Stomach smooth muscle (tissue), 2 donors: ENCODE measurements around the gene IL17REL.

Source experiments
- H3K27ac ChIP-seq: one replicate; pipeline ENCODE4 v1.7.0; 2013; ENCODE audit warnings: mild to moderate bottlenecking, low read length, inconsistent platforms
- H3K27me3 ChIP-seq, 2 donors: one replicate each; pipeline ENCODE4 v1.7.0; 2013; ENCODE audit warnings: low read length in 2 of 2; ENCODE audit not compliant: insufficient read depth in 2 of 2, control insufficient read depth in 1 of 2
- H3K36me3 ChIP-seq, 2 donors: one replicate each; pipeline ENCODE4 v1.7.0; 2013; ENCODE audit warnings: low read length in 2 of 2; ENCODE audit not compliant: control insufficient read depth in 2 of 2, insufficient read depth in 2 of 2
- H3K4me1 ChIP-seq: one replicate; pipeline ENCODE4 v1.7.0; 2013; ENCODE audit warnings: low read length; ENCODE audit not compliant: control insufficient read depth, insufficient read depth
- H3K4me3 ChIP-seq, 2 donors: one replicate each; pipeline ENCODE4 v1.7.0; 2013; ENCODE audit warnings: low read length in 2 of 2
- H3K9ac ChIP-seq, 2 donors: one replicate each; pipeline ENCODE4 v1.7.0; 2013; ENCODE audit warnings: low read length in 2 of 2, mild to moderate bottlenecking in 1 of 2
- H3K9me3 ChIP-seq, 2 donors: one replicate each; pipeline ENCODE4 v1.7.0; 2013; ENCODE audit warnings: low read length in 2 of 2; ENCODE audit not compliant: control insufficient read depth in 2 of 2
- donor health status: healthy.
- donor health status: Pancreatic carcinoma.

IL17REL gene

GRCh38 chr22:50032941-50033601 lies 20.5 kb upstream of the IL17REL start:
- H3K4me3 ChIP-seq = no peak overlapping the region
- H3K9ac ChIP-seq = no peak overlapping the region
- peaks cover 13 to 21% of the 10 kb centered on the region in 2 donors for H3K27me3 ChIP-seq
- H3K9me3 ChIP-seq = peaks cover 0 to 2% of the 10 kb centered on the region in 2 donors
- H3K36me3 ChIP-seq = no peaks in the 10 kb centered on the region
- H3K4me1 ChIP-seq = no peaks in the 10 kb centered on the region
- H3K27ac ChIP-seq = no peak overlapping the region

GRCh38 chr22:50032109-50032871 lies 19.7 kb upstream of the IL17REL start:
- H3K27me3 ChIP-seq = peaks cover 13 to 26% of the 10 kb centered on the region in 2 donors
- H3K4me3 ChIP-seq = no peak overlapping the region

GRCh38 chr22:50031189-50032091 lies 18.9 kb upstream of the IL17REL start:
- H3K36me3 ChIP-seq = no peaks in the 10 kb centered on the region
- no peak overlapping the region for H3K4me3 ChIP-seq
- H3K4me1 ChIP-seq = no peaks in the 10 kb centered on the region
- H3K27me3 ChIP-seq = peaks cover 15 to 26% of the 10 kb centered on the region in 2 donors
- H3K27ac ChIP-seq = no peak overlapping the region
- H3K9ac ChIP-seq = no peak overlapping the region
- no peaks in the 10 kb centered on the region for H3K9me3 ChIP-seq

More at GRCh38 chr22:50032109-50032871, 19.7 kb upstream of the IL17REL start:
- no peak overlapping the region for H3K27ac ChIP-seq
- H3K4me1 ChIP-seq = no peaks in the 10 kb centered on the region
- H3K9me3 ChIP-seq = peaks cover 0 to under 1% of the 10 kb centered on the region in 2 donors
- H3K9ac ChIP-seq = no peak overlapping the region
- H3K36me3 ChIP-seq = no peaks in the 10 kb centered on the region

GRCh38 chr22:50030297-50031188 lies 18.0 kb upstream of the IL17REL start:
- no peaks in the 10 kb centered on the region for H3K4me1 ChIP-seq
- H3K9ac ChIP-seq = no peak overlapping the region
- peaks cover 16 to 30% of the 10 kb centered on the region in 2 donors for H3K27me3 ChIP-seq
- H3K36me3 ChIP-seq = no peaks in the 10 kb centered on the region
- H3K27ac ChIP-seq = no peak overlapping the region
- no peaks in the 10 kb centered on the region for H3K9me3 ChIP-seq
- H3K4me3 ChIP-seq = no peak overlapping the region

- Histone ChIP-seq H3K27ac (no peak overlapping the region), H3K4me3 (no peak overlapping the region), H3K9me3 (no peaks in the 10 kb centered on the region), H3K9ac (no peak overlapping the region), H3K27me3 (peaks cover 12 to 25% of the 10 kb centered on the region in 2 donors), H3K36me3 (no peaks in the 10 kb centered on the region), H3K4me1 (no peaks in the 10 kb centered on the region)
Observed at GRCh38 chr22:50027639-50028537, 15.3 kb upstream of the IL17REL start.

DNA sequence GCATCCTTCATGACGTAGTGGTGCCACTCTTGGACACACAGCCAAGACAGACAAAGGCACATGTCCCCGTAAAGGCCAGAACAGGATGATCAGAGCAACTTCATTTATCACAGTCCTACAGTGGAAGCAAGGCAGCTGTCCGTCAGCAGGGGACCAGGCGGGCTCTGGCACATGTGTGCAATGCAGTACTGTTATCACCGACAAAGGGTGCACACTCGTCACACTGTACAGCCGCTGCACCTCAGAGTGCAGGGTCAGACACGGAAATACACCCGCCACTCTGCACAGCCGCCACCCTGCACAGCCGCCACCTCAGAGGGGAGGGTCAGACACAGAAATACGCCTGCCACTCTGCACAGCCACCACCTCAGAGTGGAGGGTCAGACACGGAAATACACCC lies 13.4 kb upstream of the IL17REL start:
- Histone ChIP-seq H3K27ac (no peak overlapping the region), H3K9me3 (no peaks in the 10 kb centered on the region), H3K36me3 (no peaks in the 10 kb centered on the region), H3K9ac (no peak overlapping the region), H3K27me3 (peaks cover 16 to 25% of the 10 kb centered on the region in 2 donors), H3K4me3 (no peak overlapping the region), H3K4me1 (no peaks in the 10 kb centered on the region)

DNA sequence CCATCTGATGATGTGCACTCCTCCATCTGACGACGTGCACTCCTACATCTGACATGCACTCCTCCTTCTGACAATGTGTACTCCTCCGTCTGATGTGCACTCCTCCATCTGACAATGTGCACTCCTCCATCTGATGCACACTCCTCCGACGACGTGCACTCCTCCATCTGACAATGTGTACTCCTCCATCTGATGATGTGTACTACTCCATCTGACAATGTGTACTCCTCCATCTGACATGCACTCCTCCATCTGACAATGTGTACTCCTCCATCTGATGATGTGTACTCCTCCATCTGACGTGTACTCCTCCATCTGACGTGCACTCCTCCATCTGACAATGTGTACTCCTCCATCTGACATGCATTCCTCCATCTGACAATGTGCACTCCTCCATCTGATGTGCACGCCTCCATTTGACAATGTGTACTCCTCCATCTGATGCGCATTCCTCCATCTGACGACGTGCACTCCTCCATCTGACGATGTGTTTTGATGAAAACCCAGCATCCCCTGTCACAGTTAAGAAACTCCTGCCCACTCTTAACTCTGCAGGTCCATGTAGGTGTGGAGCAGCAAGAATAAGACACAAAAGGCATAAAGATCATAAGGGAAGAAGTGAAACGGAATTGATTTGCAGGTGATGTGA lies 9.7 kb upstream of the IL17REL start:
- Histone ChIP-seq H3K27ac (no peak overlapping the region), H3K9me3 (peaks cover 0 to 5% of the 10 kb centered on the region in 2 donors), H3K36me3 (no peaks in the 10 kb centered on the region), H3K27me3 (peaks cover 11 to 22% of the 10 kb centered on the region in 2 donors), H3K4me1 (no peaks in the 10 kb centered on the region), H3K9ac (no peak overlapping the region), H3K4me3 (no peak overlapping the region)

DNA sequence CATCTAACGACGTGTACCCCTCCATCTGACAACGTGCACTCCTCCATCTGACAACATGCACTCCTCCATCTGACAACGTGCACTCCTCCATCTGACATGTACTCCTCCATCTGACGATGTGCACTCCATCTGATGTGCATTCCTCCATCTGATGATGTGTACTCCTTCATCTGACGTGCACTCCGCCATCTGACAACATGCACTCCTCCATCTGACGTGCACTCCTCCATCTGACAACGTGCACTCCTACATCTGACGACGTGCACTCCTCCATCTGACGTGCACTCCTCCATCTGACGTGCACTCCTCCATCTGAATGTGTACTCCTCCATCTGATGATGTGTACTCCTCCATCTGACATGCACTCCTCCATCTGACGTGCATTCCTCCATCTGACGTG lies 8.0 kb upstream of the IL17REL start:
- H3K4me3 ChIP-seq = no peak overlapping the region
- no peaks in the 10 kb centered on the region for H3K4me1 ChIP-seq
- no peaks in the 10 kb centered on the region for H3K36me3 ChIP-seq
- H3K9ac ChIP-seq = no peak overlapping the region
- H3K9me3 ChIP-seq = peaks cover 0 to 5% of the 10 kb centered on the region in 2 donors
- H3K27me3 ChIP-seq = peaks cover 24% of the 10 kb centered on the region in 2 donors
- no peak overlapping the region for H3K27ac ChIP-seq

DNA sequence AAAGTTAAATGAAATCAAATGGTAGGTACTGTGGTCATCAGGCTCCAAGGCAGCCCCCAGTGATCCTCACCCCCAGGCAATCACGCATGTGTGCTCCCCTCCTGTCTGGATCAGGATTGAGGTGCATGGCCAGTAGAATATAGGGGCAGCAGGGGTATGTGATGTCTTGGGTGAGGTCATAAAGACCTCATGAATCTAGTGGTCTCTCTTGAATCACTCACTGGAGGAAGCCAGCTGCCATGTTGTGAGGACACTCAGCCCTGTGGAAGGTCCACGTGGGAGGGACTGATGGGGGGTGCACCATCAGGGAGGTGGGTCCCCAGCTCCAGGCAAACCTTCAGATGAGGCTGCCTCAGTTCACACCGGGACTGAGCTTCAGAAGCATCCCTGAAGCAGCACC lies 6.8 kb upstream of the IL17REL start:
- Histone ChIP-seq H3K4me1 (peaks cover 4% of the 10 kb centered on the region), H3K9me3 (peaks cover 0 to 5% of the 10 kb centered on the region in 2 donors), H3K4me3 (no peak overlapping the region), H3K9ac (no peak overlapping the region), H3K36me3 (no peaks in the 10 kb centered on the region), H3K27me3 (peaks cover 28 to 33% of the 10 kb centered on the region in 2 donors), H3K27ac (no peak overlapping the region)
